GM12891 (cell line): ENCODE results near the gene C11orf21.

Experiments used
- POLR2A ChIP-seq: IDR thresholded peaks from 2 replicates; pipeline ENCODE4 v1.6.1; 2011; ENCODE audit warnings: low read depth, low read length, control low read depth
- TAF1 ChIP-seq: IDR thresholded peaks from 2 replicates; pipeline ENCODE4 v1.6.1; 2011; ENCODE audit warnings: low read depth, low read length, control low read depth

DNA sequence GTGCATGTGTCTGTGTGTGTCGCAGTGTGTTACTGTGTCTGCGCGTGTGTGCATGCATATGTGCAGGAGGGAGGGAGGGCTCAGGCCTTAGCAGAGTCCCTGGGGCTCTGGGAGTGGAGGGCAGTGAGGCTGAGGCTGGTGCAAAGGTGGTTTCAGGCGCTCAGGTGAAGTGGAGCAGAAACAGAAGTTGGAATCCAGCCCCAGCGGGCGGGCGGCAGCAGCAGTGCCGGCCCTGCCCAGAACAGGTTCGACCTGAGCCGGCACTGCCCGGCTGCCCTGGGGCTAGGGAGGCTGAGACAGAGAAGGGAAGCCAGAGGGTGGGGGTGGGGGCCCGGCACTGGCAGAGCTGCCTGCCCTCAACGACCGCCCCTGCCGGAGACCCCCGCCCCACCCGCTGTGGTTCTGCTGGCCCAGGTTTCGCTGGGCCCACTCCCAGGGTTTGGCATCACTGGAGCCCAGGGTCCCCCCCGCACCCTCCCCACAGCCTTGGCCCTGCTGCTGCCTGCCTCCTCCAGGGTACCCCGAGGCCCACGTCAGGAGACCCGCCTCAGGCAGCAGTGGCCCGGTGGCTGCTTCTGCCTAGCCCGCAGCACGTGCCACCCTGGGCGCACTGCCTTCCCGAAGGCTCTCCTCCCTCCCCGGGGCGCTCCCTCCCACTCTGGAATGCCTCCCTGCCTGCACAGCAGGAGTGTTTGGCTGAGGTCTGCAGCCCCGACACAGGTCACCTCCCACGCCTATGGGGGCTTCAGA, 44.6 kb downstream of the C11orf21 start:
- TF ChIP-seq TAF1 (no peak), POLR2A (no peak)
